Measurements from ENCODE around the gene PAQR9. TPM values are rescaled to one million over a fixed set of nuclear protein-coding genes. Genes with fewer than 3 reads are reported as not detected.
A peak's percentile ranks its signal among the peaks of the same experiment; 100 is the strongest.

Gene PAQR9
- total and polyA plus RNA-seq, 9 of the 15 experiments (the other 6 are each of a cell fraction or from before 2014, with no cell fraction given), result 0.04 to 0.58 (median 0.22) TPM

- TF ChIP-seq GATAD2B (IDR thresholded peaks at IDR 0.05; ENCODE audit: borderline replicate concordance) (0 out of 2 replicates have a peak, but pooled peaks have one; percentile 12), ZNF311 (CRISPR knock-in tag; IDR thresholded peaks at IDR 0.05) (no peak), CXXC5 (CRISPR knock-in tag; IDR thresholded peaks at IDR 0.05) (peak; percentile 88), C11orf30 (IDR thresholded peaks at IDR 0.05; ENCODE audit: low read depth) (peak; percentile 91), TRIM25 (IDR thresholded peaks at IDR 0.05; ENCODE audit: borderline replicate concordance) (no peak), MAFF (IDR thresholded peaks at IDR 0.05; ENCODE audit: low read length) (peak; percentile 80), NR1H2 (CRISPR knock-in tag; IDR thresholded peaks at IDR 0.05) (no peak), CBX3 (IDR thresholded peaks at IDR 0.05; ENCODE audit: borderline replicate concordance in 1 of 2, low read length in 2 of 2) (peak in 1 of 2 experiments; percentile 93; a peak in 2 of 3 replicates), AFF4 (CRISPR knock-in tag; IDR thresholded peaks at IDR 0.05) (no peak), ZNF174 (CRISPR knock-in tag; IDR thresholded peaks at IDR 0.05) (no peak), KLF6 (CRISPR knock-in tag; IDR thresholded peaks at IDR 0.05; ENCODE audit: borderline replicate concordance) (no peak), ZNF511 (CRISPR knock-in tag; IDR thresholded peaks at IDR 0.05) (no peak), SMC3 (conservative IDR thresholded peaks at IDR 0.05; ENCODE audit: insufficient read depth, low read depth, low read length) (no peak), FOXK2 (conservative IDR thresholded peaks at IDR 0.05 in 1 of 2, IDR thresholded peaks at IDR 0.05 in 1 of 2; ENCODE audit: low read depth in 2 of 2) (peak; percentile 62 to 66; a peak in 2 of 4 replicates), NR4A1 (CRISPR knock-in tag; IDR thresholded peaks at IDR 0.05) (no peak), NR4A1 (tag; IDR thresholded peaks at IDR 0.05) (0 out of 2 replicates have a peak, but pooled peaks have one; percentile 44), NCOA1 (IDR thresholded peaks at IDR 0.05; ENCODE audit: low read depth) (peak; percentile 78; the same call in 1 of the 2 replicates), ZNF668 (CRISPR knock-in tag; IDR thresholded peaks at IDR 0.05) (0 out of 2 replicates have a peak, but pooled peaks have one; percentile 22), ESRRA (IDR thresholded peaks at IDR 0.05; ENCODE audit: borderline replicate concordance, low read depth) (peak; percentile 95), PHF21A (IDR thresholded peaks at IDR 0.05; ENCODE audit: borderline replicate concordance, low read depth) (peak; percentile 15; the same call in 1 of the 2 replicates), ZNF79 (CRISPR knock-in tag; IDR thresholded peaks at IDR 0.05; ENCODE audit: low read depth) (no peak)
Observed at GRCh38 chr3:142976621-142977398, 13.3 kb upstream of the PAQR9 start (continued).

Data from K562 (cell line).